CD4-positive, alpha-beta T cell treated with Interleukin-4 for 4 hours (primary cell): ENCODE measurements around the gene TMEM238.
"Not testable (repeated sequence)": the region's sequence is repeated elsewhere in the genome, so short reads cannot be mapped to it uniquely, and the experiment has no call there.

Experiments
- DNase-seq: peaks from one replicate; pipeline ENCODE4 v3.0.0-alpha.2; 2020

The TMEM238 gene

GRCh38 chr19:55384131-55384919, at the start of gene TMEM238:
TSS of gene TMEM238 (minus strand) at chr19:55384292. CDS start at chr19:55384259, 33 bp downstream.
- no peak for DNase-seq

GRCh38 chr19:55433292-55433691, 49.2 kb upstream of the TMEM238 start:
- DNase-seq, result no peak

- no peak for DNase-seq
These were observed 48.3 kb upstream of the TMEM238 start for GRCh38 chr19:55432241-55432959.

GRCh38 chr19:55431183-55431582, 47.1 kb upstream of the TMEM238 start:
- no peak for DNase-seq

- no peak for DNase-seq
These were observed 42.0 kb upstream of the TMEM238 start for GRCh38 chr19:55426042-55426441.

- no peak for DNase-seq
These were observed 40.4 kb upstream of the TMEM238 start for GRCh38 chr19:55424518-55424917.

GRCh38 chr19:55423225-55424005, 39.3 kb upstream of the TMEM238 start:
- DNase-seq, result no peak

- DNase-seq, result peak; percentile 51
These were observed 37.2 kb upstream of the TMEM238 start for GRCh38 chr19:55421281-55421680.

- DNase-seq, result no peak
These were observed 35.6 kb upstream of the TMEM238 start for GRCh38 chr19:55419624-55420236.

- DNase-seq, result no peak
These were observed 35.0 kb upstream of the TMEM238 start for GRCh38 chr19:55419103-55419502.

GRCh38 chr19:55418185-55418584, 34.1 kb upstream of the TMEM238 start:
- DNase-seq, result peak; percentile 61

- DNase-seq, result no peak
These were observed 26.1 kb upstream of the TMEM238 start for GRCh38 chr19:55410168-55410567.

GRCh38 chr19:55409179-55409578, 25.1 kb upstream of the TMEM238 start:
- DNase-seq, result not testable (repeated sequence)

GRCh38 chr19:55408533-55408872, 24.4 kb upstream of the TMEM238 start:
- no peak for DNase-seq

GRCh38 chr19:55407800-55408532, 23.9 kb upstream of the TMEM238 start:
- peak; percentile 99 for DNase-seq

GRCh38 chr19:55407550-55407799, 23.4 kb upstream of the TMEM238 start, which contains the start of gene UBE2S:
TSS of gene UBE2S (minus strand) at chr19:55407788. CDS start at chr19:55407589, 199 bp downstream.
- not testable (repeated sequence) for DNase-seq

GRCh38 chr19:55406826-55407549, 22.9 kb upstream of the TMEM238 start:
- DNase-seq, result no peak

GRCh38 chr19:55406091-55406825, 22.2 kb upstream of the TMEM238 start:
- no peak for DNase-seq

GRCh38 chr19:55405638-55406037, 21.5 kb upstream of the TMEM238 start:
- no peak for DNase-seq

GRCh38 chr19:55402509-55402908, 18.4 kb upstream of the TMEM238 start:
- DNase-seq, result no peak

- DNase-seq, result not testable (repeated sequence)
These were observed 17.3 kb upstream of the TMEM238 start for GRCh38 chr19:55401390-55401789.
